PC-9 (cell line): Measurements from ENCODE around the gene SPIRE2.

ENCODE experiments used
- EZH2 ChIP-seq: fragments of 200-600 bp; sonication (generic); IDR thresholded peaks from 2 replicates; pipeline ENCODE4 v1.8.0; 2017; ENCODE audit warnings: antibody characterized with exemption, low read depth
- TF ChIP-seq, protein P1 (sequence below): fragments of 200-600 bp; sonication (generic); conservative IDR thresholded peaks from 2 replicates; pipeline ENCODE4 v1.6.1; 2017; ENCODE audit warnings: mixed run types, antibody characterized with exemption, mild to moderate bottlenecking, moderate library complexity

DNA sequence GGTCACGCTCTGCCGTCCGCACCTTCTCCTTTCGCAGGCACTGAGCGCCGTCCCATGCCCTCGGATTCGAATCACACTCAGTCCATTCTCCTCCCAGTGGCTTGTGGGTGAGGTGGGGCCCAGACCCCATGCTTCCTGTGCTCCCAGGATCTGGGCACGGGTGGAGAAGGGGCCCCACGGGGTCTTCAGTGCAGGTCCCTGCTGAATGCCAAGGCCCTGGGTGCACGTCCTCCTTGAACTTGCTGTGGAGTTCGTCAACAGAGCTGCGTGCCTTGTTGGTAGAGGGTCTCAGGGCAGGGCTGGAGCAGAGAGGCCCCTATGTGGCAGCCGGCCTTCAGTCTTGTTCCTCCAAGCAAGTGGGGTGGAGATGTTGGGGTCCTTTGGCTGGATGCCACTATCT is 83.1 kb downstream of the SPIRE2 start:
- TF ChIP-seq, protein P1, sequence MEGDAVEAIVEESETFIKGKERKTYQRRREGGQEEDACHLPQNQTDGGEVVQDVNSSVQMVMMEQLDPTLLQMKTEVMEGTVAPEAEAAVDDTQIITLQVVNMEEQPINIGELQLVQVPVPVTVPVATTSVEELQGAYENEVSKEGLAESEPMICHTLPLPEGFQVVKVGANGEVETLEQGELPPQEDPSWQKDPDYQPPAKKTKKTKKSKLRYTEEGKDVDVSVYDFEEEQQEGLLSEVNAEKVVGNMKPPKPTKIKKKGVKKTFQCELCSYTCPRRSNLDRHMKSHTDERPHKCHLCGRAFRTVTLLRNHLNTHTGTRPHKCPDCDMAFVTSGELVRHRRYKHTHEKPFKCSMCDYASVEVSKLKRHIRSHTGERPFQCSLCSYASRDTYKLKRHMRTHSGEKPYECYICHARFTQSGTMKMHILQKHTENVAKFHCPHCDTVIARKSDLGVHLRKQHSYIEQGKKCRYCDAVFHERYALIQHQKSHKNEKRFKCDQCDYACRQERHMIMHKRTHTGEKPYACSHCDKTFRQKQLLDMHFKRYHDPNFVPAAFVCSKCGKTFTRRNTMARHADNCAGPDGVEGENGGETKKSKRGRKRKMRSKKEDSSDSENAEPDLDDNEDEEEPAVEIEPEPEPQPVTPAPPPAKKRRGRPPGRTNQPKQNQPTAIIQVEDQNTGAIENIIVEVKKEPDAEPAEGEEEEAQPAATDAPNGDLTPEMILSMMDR, result no peak
- TF ChIP-seq EZH2, result no peak
